HG03354 (cell line): Measurements from ENCODE around the gene SPC24.
"Not testable (repeated sequence)": the region's sequence is repeated elsewhere in the genome, so short reads cannot be mapped to it uniquely, and the experiment has no call there.

Source experiments
- ATAC-seq: cut with Tn5 transposase; IDR thresholded peaks from one replicate; pipeline ENCODE4 v1.9.1; 2021; ENCODE audit warnings: mild to moderate bottlenecking; ENCODE audit not compliant: unreplicated experiment, poor library complexity, severe bottlenecking

Gene SPC24

DNA sequence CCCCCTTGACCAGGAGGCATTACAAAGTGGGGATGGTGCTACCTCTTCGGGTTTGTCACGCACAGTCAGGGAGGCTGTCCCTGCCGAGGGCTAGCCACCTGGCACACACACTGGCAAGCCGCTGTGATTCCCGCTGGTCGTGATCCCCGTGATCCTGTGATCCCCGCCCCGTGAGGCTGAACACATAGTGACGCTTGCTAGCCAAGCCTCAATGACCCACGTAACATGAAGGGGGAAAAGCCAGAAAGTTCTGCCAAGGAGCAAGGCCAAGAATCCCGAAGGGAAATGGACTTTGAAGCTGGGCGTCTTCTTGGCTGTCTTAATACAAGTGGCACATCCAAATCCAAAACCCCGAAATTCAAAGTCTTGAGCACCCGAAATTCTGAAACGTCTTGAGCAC lies 52.6 kb downstream of the SPC24 start:
- no peak for ATAC-seq

DNA sequence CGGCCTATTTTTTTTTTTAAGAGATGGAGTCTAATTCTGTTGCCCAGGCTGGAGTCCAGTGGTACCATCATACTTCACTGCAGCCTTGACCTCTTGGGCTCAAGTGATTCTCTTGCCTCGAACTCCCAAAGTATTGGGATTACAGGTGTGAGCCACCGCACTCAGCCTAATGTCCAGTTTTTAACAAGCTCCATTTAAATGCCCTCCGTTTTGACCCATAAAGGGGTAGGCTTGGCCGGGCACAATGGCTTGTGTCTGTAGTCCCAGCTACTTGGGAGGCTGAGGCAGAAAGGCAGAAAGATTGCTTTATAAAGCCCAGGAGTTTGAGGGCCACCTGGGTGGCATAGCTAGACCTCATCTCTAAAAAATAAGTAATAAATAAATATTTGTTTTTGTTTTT lies 54.5 kb downstream of the SPC24 start:
- no peak for ATAC-seq

DNA sequence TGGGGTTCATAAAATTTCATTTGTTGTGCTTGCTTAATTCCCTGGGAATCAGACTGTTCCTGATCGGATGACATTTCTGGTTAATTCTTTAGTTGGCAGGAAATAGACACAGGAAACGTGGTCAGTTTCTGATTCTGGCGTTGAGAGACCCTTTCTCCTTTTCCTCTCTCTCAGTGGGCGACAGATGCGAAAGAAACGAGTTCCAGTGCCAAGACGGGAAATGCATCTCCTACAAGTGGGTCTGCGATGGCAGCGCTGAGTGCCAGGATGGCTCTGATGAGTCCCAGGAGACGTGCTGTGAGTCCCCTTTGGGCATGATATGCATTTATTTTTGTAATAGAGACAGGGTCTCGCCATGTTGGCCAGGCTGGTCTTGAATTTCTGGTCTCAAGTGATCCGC lies 55.5 kb downstream of the SPC24 start:
- no peak for ATAC-seq

DNA sequence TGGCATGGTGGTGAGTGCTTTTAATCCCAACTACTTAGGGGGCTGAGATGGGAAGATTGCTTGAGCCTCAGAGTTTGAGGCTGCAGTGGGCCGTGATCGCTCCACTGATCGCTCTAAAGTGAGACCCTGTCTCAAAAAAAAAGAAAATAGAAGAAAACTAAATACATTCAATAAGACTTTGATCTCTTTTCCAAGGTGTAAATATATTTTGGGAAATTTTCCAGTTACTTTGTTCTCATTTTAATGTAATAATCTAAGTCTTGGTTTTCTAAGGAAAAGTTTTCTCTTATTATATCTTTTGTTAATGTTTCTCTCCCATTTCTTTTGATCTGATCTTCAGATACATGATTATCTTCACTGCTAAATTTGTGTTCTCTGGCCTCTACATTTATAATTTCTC lies 56.7 kb downstream of the SPC24 start:
- no peak for ATAC-seq

DNA sequence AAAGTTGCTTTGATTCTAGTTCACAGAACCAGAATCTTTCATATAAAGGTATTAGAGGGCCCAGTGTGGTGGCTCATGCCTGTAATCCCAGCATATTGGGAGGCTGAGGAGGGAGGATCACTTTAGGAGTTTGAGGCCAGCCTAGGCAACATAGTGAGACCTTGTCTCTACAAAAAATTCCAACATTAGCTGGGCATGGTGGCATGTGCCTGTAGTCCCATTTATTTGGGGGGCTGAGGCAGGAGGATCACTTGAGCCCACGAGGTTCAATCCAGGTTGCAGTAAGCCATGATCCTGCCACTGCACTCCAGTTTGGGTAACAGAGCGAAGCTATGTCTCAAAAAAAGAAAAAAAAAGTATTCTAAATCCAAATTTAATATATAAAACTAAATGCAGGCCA lies 57.3 kb downstream of the SPC24 start:
- no peak for ATAC-seq

DNA sequence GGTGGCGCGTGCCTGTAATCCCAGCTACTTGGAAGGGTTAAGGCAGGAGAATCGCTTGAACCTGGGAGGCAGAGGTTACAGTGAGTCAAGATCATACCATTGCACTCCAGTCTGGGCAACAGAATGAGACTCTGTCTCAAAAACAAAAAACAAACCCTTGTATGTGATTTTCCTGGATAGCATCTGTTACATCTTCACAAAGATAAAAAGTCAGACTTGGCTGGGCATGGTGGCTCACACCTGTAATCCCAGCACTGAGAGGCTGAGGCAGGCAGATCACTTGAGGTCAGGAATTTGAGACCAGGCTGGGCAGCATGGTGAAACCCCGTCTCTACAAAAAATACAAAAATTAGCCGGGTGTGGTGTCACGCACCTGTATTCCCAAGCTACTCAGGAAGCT lies 58.2 kb downstream of the SPC24 start:
- ATAC-seq = not testable (repeated sequence)

DNA sequence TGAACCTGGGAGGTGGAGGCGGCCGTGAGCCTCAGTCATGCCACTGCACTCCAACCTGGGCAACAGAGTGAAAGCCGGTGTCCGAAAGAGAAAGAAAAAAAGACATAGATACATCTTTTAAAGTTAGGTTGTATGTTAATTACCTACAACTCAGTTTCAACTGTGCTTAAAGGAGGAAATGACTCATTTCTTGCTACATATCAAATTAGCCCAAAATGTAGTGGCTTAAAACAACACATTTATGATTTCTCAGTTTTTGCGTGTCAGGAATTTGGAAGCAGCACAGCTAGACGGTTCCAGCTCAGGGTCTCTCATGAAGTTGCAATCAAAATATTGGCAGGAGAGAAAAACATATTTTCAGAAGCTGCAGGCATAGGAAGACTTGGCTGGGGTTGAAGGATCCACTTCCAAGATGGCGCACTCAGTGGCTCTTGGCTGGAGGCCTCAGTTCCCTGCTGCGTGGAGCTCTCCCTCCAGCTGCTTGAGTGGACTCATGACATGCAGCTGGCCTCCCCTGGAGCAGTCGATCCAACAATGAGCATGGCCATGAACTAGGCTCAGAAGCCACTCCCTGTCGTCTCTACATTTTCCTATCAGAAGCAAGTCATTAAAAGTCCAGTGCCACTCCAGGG lies 59.3 kb downstream of the SPC24 start:
- peak; percentile 54 for ATAC-seq
